Activated naive CD4-positive, alpha-beta T cell treated with anti-CD3 and anti-CD28 coated beads, Interleukin-2, amount 50 U/mL, for 24 hours (primary cell): ENCODE data around the gene PPM1K.

Experiments
- H3K27ac Mint-ChIP-seq: one replicate; pipeline ENCODE4 v1.8.0; 2021; ENCODE audit warnings: mild to moderate bottlenecking, mixed read lengths
- H3K27me3 Mint-ChIP-seq: one replicate; pipeline ENCODE4 v1.8.0; 2021; ENCODE audit warnings: mixed read lengths
- H3K36me3 Mint-ChIP-seq: one replicate; pipeline ENCODE4 v1.8.0; 2021; ENCODE audit warnings: mixed read lengths
- H3K4me1 Mint-ChIP-seq: one replicate; pipeline ENCODE4 v1.8.0; 2021; ENCODE audit warnings: mixed read lengths
- H3K4me3 Mint-ChIP-seq: one replicate; pipeline ENCODE4 v1.8.0; 2021; ENCODE audit warnings: mild to moderate bottlenecking, mixed read lengths
- H3K9me3 Mint-ChIP-seq: one replicate; pipeline ENCODE4 v1.8.0; 2021; ENCODE audit warnings: mixed read lengths

The PPM1K gene

DNA sequence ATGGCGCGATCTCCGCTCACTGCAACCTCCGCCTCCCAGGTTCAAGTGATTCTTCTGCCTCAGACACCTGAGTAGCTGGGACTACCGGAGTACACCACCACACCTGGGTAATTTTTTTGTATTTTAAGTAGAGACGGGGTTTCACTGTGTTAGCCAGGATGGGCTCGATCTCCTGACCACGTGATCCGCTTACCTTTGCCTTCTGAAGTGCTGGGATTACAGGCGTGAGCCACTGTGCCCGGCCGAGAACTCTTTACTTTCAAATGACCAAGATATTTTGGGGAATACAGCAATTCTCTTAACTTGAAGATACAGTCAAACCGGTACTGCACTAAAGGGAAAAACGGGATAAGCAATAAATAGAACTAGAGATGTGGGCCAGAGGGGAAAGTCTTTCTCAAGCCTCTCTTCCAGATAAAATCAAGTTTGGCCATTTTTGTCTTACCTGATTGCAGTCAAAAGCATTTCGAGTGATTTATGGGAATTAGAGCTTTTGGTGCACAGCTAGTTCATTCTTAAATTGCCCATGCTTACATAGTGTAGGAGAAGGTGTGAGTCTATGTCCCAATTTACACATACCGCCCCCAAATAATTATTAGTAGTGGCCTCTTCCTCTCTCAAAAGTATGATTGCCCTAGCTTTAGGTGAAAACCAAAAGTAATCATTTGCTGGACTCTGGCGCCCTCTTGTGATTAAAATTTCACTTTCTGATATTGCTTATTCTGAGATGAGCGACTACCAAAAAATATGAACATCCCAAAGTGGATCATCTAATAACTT lies 72.7 kb downstream of the PPM1K start:
- Mint-ChIP-seq H3K27me3 (no peaks in the 10 kb centered on the region), H3K4me1 (no peaks in the 10 kb centered on the region), H3K9me3 (no peaks in the 10 kb centered on the region), H3K36me3 (no peaks in the 10 kb centered on the region), H3K4me3 (no peak overlapping the region), H3K27ac (no peak overlapping the region)

- Mint-ChIP-seq H3K4me3 (no peak overlapping the region), H3K36me3 (no peaks in the 10 kb centered on the region)
Measured at GRCh38 chr4:88208156-88208555, 76.2 kb downstream of the PPM1K start.

More at GRCh38 chr4:88208156-88208555, 76.2 kb downstream of the PPM1K start:
- Mint-ChIP-seq H3K27ac (no peak overlapping the region), H3K4me1 (no peaks in the 10 kb centered on the region), H3K9me3 (no peaks in the 10 kb centered on the region), H3K27me3 (no peaks in the 10 kb centered on the region)
